Activated CD4-positive, alpha-beta T cell treated with anti-CD3 and anti-CD28 coated beads, Interleukin-2, amount 50 U/mL, for 48 hours (primary cell): ENCODE measurements around the gene MAD2L1BP.

Experiments
- DNase-seq, 2 experiments: peaks; one replicate each; pipeline ENCODE4 v3.0.0-alpha.2; 2020

The MAD2L1BP gene

DNA sequence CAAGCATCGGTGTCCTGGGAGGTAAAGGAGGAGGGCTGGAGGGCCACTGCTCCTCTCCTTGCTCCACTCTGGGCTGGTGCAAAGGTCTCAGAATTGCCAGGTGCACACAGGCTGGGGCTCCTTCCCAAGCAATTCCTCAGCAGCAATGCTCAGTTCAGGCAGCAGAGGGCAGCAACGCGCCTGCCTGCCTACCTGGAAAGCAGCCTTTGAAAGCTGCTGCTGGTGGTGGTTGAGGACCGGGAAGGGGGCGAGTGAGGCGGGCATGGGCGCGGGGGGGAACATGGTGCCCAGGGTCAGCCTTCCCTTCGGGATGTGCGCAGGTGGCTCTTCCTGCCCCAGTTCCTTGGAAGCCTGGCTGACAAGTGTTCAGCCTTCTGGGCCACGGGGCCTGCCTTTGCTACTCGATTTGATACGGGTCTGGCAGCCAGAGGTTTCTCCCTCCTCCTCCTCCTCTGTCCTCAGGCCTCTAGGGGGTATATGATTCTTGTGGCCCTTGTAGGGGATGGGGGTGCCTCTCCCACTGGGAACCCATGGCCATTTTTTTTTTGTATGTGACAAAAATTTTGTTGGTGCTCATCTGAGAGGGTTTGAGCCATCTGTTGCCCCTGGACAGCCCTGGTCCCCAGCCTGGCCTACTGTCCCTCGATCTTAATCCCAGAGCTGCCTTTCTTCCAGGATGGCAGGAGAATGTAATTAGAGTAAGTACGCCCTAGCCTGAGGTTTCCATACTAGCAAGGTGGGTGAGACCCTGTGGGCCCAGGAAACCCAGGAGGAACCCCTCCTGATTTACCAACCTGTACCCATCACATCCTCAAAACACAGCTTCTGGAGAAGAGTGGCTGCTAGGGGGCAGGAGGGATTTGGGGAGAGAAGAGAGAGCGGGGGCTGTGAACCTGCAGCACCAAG, 31.9 kb downstream of the MAD2L1BP start:
- peak; percentile 92 to 94 for DNase-seq

DNA sequence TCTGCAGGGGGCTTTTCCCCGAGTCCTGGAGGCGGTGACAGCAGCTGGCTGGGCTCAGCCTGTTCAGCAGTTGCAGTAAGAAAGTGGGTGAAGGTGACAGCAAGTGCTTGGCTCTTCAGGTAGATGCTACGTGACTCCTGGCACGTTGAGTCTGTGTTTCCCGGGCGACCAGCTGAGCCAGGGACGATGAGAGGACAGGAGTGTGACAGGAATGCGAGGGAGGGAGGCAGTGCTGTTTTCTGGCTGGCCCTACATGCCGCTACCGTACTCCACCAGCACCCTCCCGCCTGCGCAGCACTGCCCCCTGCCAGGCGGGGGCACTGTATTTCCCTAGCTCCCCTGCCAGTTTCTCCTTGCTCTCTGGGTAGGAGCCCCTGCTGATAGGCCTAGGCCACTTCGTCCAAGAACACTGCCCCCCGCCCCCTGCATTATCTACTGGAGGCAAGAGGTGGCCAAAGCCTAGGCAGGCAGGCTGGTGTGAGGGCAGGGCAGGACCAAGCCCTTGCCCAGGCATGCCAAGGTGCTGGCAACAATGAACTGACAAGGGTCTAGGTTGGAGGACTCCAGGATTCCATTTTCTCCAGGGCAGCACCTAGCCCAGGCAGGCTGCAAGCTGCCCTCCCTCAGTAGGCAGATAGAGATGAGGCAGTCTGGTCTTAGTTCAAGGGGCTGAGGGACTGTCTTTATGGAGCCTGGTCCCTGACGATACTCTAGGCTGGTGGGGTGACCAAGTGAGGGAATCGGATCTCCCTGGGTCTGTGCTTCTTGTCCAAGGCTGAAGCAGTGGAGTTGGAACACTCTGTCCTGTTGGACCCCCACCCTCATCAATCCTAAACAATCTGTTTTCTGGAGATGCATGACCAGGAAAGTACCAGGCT, 32.8 kb downstream of the MAD2L1BP start:
- peak; percentile 71 to 77 for DNase-seq

GRCh38 chr6:43669050-43669921, 33.6 kb downstream of the MAD2L1BP start:
- no peak for DNase-seq

GRCh38 chr6:43669922-43670622, 34.4 kb downstream of the MAD2L1BP start:
- DNase-seq: peak; percentile 41 to 56

GRCh38 chr6:43670623-43670986, 35.0 kb downstream of the MAD2L1BP start:
- DNase-seq: no peak

DNA sequence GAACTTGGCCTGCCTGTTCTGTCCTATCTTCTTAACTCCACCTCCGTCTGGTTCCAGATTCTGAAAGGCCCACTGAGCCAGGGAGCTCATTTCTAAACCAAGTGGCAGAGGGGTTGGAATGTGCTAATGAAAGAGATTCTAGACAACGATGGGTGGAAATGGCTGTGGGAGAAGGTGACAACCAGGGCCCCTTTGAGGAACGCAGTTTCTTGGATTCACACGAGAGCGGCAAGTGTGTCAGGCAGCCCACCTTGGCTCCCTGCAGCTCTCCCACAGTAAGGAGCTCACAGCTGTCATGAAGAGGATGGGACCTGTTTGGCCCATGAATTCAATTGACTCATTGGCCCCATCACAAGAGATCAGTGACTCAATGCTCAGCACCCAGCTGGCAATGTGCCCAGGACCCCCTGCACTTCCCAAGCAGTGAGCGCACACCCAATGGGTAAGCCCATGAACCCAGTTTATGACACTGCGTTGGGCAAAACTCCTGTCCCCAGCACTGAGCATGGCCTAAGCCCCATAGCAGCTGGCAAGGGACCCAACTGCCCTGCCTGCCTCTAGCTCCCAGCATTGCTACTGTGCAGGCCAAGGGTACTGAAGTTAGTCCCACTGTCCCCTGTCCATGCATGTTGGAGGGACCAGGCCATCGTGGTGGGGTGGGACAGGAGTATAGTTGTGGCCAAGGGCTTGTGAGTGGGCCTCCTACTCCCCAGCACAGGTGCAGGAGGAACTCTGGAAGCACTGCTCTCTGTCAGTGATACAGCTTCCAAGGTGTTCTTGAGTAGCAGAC, 35.6 kb downstream of the MAD2L1BP start:
- DNase-seq: no peak

GRCh38 chr6:43671801-43672690, 36.4 kb downstream of the MAD2L1BP start:
- DNase-seq: no peak

GRCh38 chr6:43673444-43674084, 37.9 kb downstream of the MAD2L1BP start:
- no peak for DNase-seq

GRCh38 chr6:43674291-43674690, 38.7 kb downstream of the MAD2L1BP start:
- DNase-seq: no peak

GRCh38 chr6:43674921-43675320, 39.3 kb downstream of the MAD2L1BP start:
- no peak for DNase-seq

GRCh38 chr6:43676962-43677606, 41.4 kb downstream of the MAD2L1BP start:
- no peak for DNase-seq

DNA sequence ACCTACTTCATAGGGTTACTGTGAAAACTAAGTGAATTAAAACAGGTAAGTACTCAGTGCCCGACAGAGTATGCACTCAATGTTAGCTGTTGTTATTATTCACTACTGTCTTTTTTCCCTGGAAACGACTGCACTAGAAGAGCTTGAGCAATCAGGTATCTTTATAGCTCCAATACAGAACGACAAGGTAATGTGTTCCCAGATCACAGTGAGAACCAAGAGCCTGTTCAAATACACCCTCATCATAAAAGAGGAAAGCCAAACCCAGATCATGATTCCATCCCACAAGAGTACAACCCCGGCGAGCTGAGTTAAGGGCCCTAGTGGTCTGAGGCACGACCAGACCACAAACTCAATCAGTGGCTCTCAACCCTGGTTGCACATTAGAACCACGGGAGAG, 42.1 kb downstream of the MAD2L1BP start:
- DNase-seq: no peak

- DNase-seq: no peak
Observed at GRCh38 chr6:43678341-43678740, 42.7 kb downstream of the MAD2L1BP start.

- DNase-seq: no peak
Observed at GRCh38 chr6:43679057-43679456, 43.4 kb downstream of the MAD2L1BP start.

DNA sequence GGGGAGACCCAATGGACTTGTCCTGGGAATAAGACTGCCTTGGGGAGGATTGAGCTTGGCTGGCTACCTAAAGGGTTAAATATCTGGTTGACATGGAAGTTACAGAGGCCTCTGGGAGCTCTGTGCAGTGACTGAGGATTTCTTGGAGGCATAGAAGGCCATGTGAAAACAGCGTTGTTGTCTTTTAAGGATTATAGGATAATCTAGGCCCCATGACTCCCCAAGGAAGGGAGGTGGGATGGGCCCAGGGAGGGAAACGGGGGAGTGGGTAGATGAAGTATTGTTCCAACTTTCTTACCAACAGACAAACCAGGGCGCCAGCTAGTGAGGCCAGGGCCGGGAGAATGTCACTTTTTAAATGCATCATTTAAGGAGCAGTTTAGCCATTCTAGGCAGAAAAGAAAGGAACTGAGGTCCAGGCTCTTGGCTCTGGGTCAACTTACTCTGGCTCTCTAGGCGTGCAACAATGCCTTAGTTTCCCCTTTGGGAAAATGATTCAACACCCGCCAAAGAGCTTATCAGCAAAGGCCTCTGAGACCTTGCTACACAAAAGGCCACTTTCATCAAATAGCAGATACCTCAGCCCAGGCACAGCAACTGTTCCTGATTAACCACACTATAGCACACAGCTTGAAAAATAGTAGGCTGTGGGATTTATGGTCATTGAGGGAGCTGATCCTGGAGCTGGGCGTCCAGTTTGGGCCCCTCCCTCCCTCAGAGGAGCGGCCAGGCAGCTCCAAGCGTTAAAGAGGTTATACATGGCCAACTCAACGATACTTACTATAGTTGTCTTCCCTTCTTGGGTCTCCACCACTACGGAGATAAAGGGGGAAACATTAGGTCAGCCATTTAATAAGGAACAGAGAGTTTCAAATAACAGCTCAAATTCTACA, 44.9 kb downstream of the MAD2L1BP start:
- no peak for DNase-seq

DNA sequence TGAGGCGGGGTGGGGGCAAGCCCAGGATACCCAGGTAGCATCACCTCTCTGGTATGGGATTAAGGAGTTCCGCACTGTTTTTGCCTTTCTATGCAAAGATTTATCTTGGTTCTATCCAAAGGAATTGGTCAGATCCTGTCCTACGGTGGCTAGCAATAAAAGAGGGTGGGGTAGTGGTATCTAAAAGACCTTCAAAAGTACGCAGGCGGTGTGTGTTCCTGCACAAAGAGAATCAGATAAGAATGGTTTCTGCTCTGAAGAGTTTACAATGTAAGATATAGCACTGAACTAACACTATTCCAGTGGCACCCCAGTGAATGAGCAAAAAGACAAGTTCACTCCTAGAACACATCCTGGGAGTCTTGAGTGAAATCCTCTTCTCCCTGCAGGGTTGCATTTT, 45.7 kb downstream of the MAD2L1BP start:
- no peak for DNase-seq

DNA sequence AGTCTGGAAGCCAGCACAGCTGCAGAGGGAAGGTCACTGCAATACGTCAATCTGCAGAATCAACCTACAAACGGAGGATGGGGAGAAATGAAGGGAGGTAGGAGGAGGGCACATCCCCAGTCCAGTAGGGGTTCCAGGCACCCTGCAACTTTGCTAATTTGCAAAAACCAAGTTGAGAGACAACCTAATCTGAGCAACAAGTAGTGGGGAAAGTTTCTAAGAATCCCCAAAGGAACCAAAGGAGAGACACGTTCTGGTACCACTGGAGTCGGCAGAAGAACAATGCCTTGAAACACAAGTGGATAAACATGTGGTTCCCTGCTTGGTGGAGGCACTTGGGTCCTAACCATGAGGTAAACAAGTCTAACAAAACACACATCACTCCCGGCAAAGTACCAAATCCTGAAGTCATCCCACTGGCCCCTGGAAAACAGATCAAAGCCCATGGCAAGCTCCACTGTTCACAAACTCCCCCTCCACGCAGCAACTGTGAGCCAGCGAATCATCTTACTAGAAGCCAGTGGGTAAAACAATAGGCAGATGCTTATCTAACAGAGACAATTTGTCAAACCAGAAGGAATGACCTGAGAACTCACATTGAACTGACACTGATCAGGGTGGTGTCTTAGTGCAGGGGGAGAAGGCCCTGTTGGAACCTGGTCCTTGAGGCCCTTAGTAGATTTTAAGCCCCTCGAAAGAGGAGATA, 47.2 kb downstream of the MAD2L1BP start:
- DNase-seq: no peak
